Gastrocnemius medialis (tissue), 4 donors: ENCODE measurements around the gene CAV1. TPM values are rescaled to one million over a fixed set of nuclear protein-coding genes. Genes with fewer than 3 reads are reported as not detected.

Experiments used
- ATAC-seq, 2 donors: fragments of 150-250 bp; one replicate each; pipeline ENCODE4 v1.9.1; 2016
- DNase-seq, 2 donors: peaks; one replicate each; pipeline ENCODE4 v3.0.0-alpha.2; 2019
- H3K27ac ChIP-seq, 4 donors: fragments of 200-600 bp; sonication (generic); 1 replicate in 1 of 4; 2 replicates in 3 of 4; pipeline ENCODE4 v1.5.1; 2016 to 2018; ENCODE audit warnings: mild to moderate bottlenecking in 2 of 4, moderate library complexity in 1 of 4
- H3K27me3 ChIP-seq, 3 donors: fragments of 200-600 bp; sonication (generic) in 2 of 3; 1 replicate in 1 of 3; 2 replicates in 2 of 3; pipeline versions ENCODE4 v1.5.1 to v1.6.0; 2016 to 2019; ENCODE audit warnings: mild to moderate bottlenecking in 1 of 3, moderate library complexity in 1 of 3
- H3K36me3 ChIP-seq, 2 donors: fragments of 200-600 bp; sonication (generic) in 1 of 2; one replicate each; pipeline ENCODE4 v1.5.1; 2017 to 2018
- H3K4me1 ChIP-seq, 2 donors: fragments of 200-600 bp; sonication (generic) in 1 of 2; one replicate each; pipeline ENCODE4 v1.5.1; 2016 to 2017; ENCODE audit warnings: mild to moderate bottlenecking in 2 of 2
- H3K4me3 ChIP-seq, 4 donors: fragments of 200-600 bp; sonication (generic) in 3 of 4; 1 replicate in 1 of 4; 2 replicates in 3 of 4; pipeline ENCODE4 v1.5.1; 2016 to 2019; ENCODE audit warnings: mild to moderate bottlenecking in 2 of 4
- H3K9me3 ChIP-seq, 3 donors: fragments of 200-600 bp; sonication (generic) in 2 of 3; 1 replicate in 1 of 3; 2 replicates in 2 of 3; pipeline ENCODE4 v1.5.1; 2016 to 2019
- CTCF ChIP-seq, 5 experiments: fragments of 450-650 bp in 3 of 5; fragments of 200-600 bp in 2 of 5; sonication (generic) in 2 of 5; IDR thresholded peaks in 4 of 5; conservative IDR thresholded peaks in 1 of 5; 1 replicate in 4 of 5; 2 replicates in 1 of 5; pipeline ENCODE4 v1.5.1; 2016 to 2019; ENCODE audit warnings: antibody characterized with exemption in 5 of 5, mild to moderate bottlenecking in 3 of 5, moderate library complexity in 3 of 5
- POLR2A ChIP-seq, 2 donors: fragments of 450-650 bp; IDR thresholded peaks; one replicate each; pipeline ENCODE4 v1.6.1; 2017; ENCODE audit warnings: antibody characterized with exemption in 2 of 2, mild to moderate bottlenecking in 2 of 2, moderate library complexity in 2 of 2
- in situ Hi-C, 4 donors: fragments of 200-750 bp; cut with MboI; loops; one replicate each; pipeline versions ENCODE4 v1.15.0 to v1.8.0; 2017; ENCODE audit warnings: low sequenced_read_pairs in 4 of 4
- intact Hi-C: fragments of 100-400 bp; cut with DNase I; formaldehyde crosslinking; loops from one replicate; pipeline ENCODE4 v1.15.1; 2023; ENCODE audit warnings: low total_unique reads
- total RNA-seq, 4 donors: library from RNA; depleted of rRNA; stranded (reverse); fragments of >200 nt; gene quantifications; one replicate each; pipeline versions ENCODE4 v1.1.0 to v1.2.3, GENCODE V29; 2016

The CAV1 gene
- total RNA-seq, 4 donors from 2014 or later, result 64.7 to 87.8 (median 71.2) TPM

- no peaks in the 10 kb centered on the region for H3K9me3 ChIP-seq
- H3K4me1 ChIP-seq, result peaks cover 0 to 4% of the 10 kb centered on the region in 2 donors
- in situ Hi-C loops, result no loop called here
- H3K36me3 ChIP-seq, result no peaks in the 10 kb centered on the region
- H3K27me3 ChIP-seq, result no peaks in the 10 kb centered on the region
- ATAC-seq (no peak), DNase-seq (no peak)
- H3K27ac ChIP-seq, result no peak overlapping the region
- TF ChIP-seq POLR2A (IDR thresholded peaks at IDR 0.05), result no peak
- no peak for TF ChIP-seq CTCF (IDR thresholded peaks at IDR 0.05 in 4 of 5, conservative IDR thresholded peaks at IDR 0.05 in 1 of 5)
- intact Hi-C loops, result no loop called here
- H3K4me3 ChIP-seq, result no peak overlapping the region
Measured at GRCh38 chr7:116565981-116566380, 41.1 kb downstream of the CAV1 start.

DNA sequence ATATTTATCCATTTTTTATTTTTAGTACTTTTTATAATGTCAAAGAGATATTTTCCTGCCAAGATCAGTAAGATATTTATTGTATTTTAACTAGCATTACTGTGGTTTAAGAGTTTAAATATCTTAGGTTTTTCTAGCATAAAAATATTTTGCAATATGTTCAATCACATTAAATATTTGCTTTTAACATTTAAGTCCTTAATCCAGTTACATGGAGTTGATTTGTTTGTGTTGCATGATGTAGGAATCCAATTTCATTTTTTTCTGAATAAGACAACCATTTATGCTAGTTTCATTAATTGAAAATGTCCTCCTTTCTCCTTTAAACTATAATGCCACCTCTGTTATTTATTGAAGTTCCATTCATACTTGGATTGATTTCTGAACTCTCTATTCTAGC is 41.8 kb downstream of the CAV1 start:
- DNase-seq, result no peak
- TF ChIP-seq CTCF (IDR thresholded peaks at IDR 0.05 in 4 of 5, conservative IDR thresholded peaks at IDR 0.05 in 1 of 5), result no peak
- TF ChIP-seq POLR2A (IDR thresholded peaks at IDR 0.05), result no peak
- in situ Hi-C loops, result no loop called here
- peaks cover 0 to 11% of the 10 kb centered on the region in 2 donors for H3K4me1 ChIP-seq
- H3K4me3 ChIP-seq, result no peak overlapping the region
- no peaks in the 10 kb centered on the region for H3K9me3 ChIP-seq
- no peaks in the 10 kb centered on the region for H3K27me3 ChIP-seq
- no peaks in the 10 kb centered on the region for H3K36me3 ChIP-seq
- intact Hi-C loops, result no loop called here
- H3K27ac ChIP-seq, result no peak overlapping the region
- ATAC-seq, result no peak

DNA sequence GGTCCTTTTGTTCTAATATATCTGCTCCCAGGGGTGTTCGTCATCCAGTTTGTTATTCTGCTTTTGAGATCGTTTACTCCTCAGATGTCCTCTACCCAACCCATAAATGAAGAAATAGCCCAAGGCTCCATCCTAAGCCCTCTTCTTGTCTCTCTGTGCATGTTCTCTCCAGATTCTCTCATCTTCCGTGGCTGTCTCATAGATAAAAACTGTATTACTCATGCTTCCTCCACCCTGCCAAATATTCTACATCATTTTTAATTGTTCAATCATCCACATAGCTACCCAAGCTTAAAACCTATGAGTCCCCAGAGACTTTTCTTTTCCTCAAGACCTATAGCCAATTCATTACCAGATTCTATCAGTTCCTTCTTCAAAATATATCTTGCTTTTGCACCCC is 44.9 kb downstream of the CAV1 start:
- no peak for ATAC-seq
- intact Hi-C loops, result no loop called here
- Histone ChIP-seq H3K27me3 (no peaks in the 10 kb centered on the region), H3K4me1 (peaks cover 8 to 28% of the 10 kb centered on the region in 2 donors), H3K9me3 (no peaks in the 10 kb centered on the region), H3K27ac (no peak overlapping the region), H3K36me3 (no peaks in the 10 kb centered on the region), H3K4me3 (no peak overlapping the region)
- DNase-seq, result no peak
- no peak for TF ChIP-seq CTCF (IDR thresholded peaks at IDR 0.05 in 4 of 5, conservative IDR thresholded peaks at IDR 0.05 in 1 of 5)
- TF ChIP-seq POLR2A (IDR thresholded peaks at IDR 0.05), result no peak
- in situ Hi-C loops, result no loop called here

DNA sequence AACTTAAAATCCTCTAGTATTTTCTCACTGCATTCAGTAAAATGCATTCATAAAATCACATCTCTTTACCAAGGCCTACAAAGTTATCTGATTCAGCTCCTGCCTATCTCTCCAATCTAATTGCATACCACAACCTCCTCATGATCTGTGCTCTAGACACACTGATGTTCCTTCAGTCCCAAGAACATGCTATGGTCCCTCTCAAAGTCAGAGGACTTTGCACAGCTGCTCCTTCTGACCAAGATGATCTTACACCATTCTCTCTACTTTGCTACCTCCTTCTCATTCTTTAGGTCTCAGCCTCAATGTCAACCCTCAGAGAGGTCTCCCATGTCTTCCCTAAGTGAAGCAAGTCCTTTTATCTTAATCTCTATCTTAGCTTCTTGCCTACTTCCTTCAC is 45.5 kb downstream of the CAV1 start:
- intact Hi-C loops (no loop called here), in situ Hi-C loops (no loop called here)
- Histone ChIP-seq H3K4me3 (no peak overlapping the region), H3K36me3 (no peaks in the 10 kb centered on the region), H3K9me3 (no peaks in the 10 kb centered on the region), H3K27ac (no peak overlapping the region), H3K27me3 (no peaks in the 10 kb centered on the region), H3K4me1 (peaks cover 8 to 28% of the 10 kb centered on the region in 2 donors)
- ATAC-seq (no peak), DNase-seq (no peak)
- TF ChIP-seq POLR2A (IDR thresholded peaks at IDR 0.05) (no peak), CTCF (IDR thresholded peaks at IDR 0.05 in 4 of 5, conservative IDR thresholded peaks at IDR 0.05 in 1 of 5) (no peak)

- TF ChIP-seq CTCF (IDR thresholded peaks at IDR 0.05 in 4 of 5, conservative IDR thresholded peaks at IDR 0.05 in 1 of 5), result no peak
- TF ChIP-seq POLR2A (IDR thresholded peaks at IDR 0.05), result no peak
- H3K27me3 ChIP-seq, result no peaks in the 10 kb centered on the region
- ATAC-seq, result peak in 1 of 2 donors; percentile 28
- intact Hi-C loops, result no loop called here
- no peaks in the 10 kb centered on the region for H3K9me3 ChIP-seq
- no peak for DNase-seq
- no peak overlapping the region for H3K27ac ChIP-seq
- in situ Hi-C loops, result no loop called here
- no peak overlapping the region for H3K4me3 ChIP-seq
- H3K4me1 ChIP-seq, result peaks cover 8 to 28% of the 10 kb centered on the region in 2 donors
- H3K36me3 ChIP-seq, result no peaks in the 10 kb centered on the region
Measured at GRCh38 chr7:116571037-116571436, 46.2 kb downstream of the CAV1 start.
